ENCODE data around the gene RNF150.

Gene RNF150

GRCh38 chr4:140924761-140925392, 208.4 kb downstream of the RNF150 start:
- Histone ChIP-seq H3K4me1 (ENCODE audit: control insufficient read depth, insufficient read depth, low read length) (no peaks in the 10 kb centered on the region), H3K4me3 (ENCODE audit: low read depth, low read length) (no peak overlapping the region), H3K9me3 (ENCODE audit: control insufficient read depth, insufficient read depth, low read depth, low read length) (no peaks in the 10 kb centered on the region), H3K27ac (ENCODE audit: extremely low read depth, low read depth, low read length) (no peak overlapping the region), H3K36me3 (ENCODE audit: control insufficient read depth in 2 of 2, insufficient read depth in 1 of 2, low read length in 2 of 2) (no peaks in the 10 kb centered on the region)
- TF ChIP-seq TRIM28 (IDR thresholded peaks at IDR 0.05; ENCODE audit: borderline replicate concordance, low read length) (no peak), ZNF560 (tag by site-specific recombination; IDR thresholded peaks at IDR 0.05; ENCODE audit: borderline replicate concordance) (no peak), ZNF747 (tag by site-specific recombination; IDR thresholded peaks at IDR 0.05) (no peak), ZNF169 (tag by site-specific recombination; IDR thresholded peaks at IDR 0.05) (no peak), ZNF548 (tag by site-specific recombination; IDR thresholded peaks at IDR 0.05) (no peak), ZNF423 (tag by site-specific recombination; IDR thresholded peaks at IDR 0.05) (no peak)
- ChIA-PET CTCF (interaction anchor here (1.3 kb wide), 1 partner anchor 14 kb away, joined by 3 read pairs; no protein-coding TSS in a partner anchor), POLR2A (no interaction called here)

DNA sequence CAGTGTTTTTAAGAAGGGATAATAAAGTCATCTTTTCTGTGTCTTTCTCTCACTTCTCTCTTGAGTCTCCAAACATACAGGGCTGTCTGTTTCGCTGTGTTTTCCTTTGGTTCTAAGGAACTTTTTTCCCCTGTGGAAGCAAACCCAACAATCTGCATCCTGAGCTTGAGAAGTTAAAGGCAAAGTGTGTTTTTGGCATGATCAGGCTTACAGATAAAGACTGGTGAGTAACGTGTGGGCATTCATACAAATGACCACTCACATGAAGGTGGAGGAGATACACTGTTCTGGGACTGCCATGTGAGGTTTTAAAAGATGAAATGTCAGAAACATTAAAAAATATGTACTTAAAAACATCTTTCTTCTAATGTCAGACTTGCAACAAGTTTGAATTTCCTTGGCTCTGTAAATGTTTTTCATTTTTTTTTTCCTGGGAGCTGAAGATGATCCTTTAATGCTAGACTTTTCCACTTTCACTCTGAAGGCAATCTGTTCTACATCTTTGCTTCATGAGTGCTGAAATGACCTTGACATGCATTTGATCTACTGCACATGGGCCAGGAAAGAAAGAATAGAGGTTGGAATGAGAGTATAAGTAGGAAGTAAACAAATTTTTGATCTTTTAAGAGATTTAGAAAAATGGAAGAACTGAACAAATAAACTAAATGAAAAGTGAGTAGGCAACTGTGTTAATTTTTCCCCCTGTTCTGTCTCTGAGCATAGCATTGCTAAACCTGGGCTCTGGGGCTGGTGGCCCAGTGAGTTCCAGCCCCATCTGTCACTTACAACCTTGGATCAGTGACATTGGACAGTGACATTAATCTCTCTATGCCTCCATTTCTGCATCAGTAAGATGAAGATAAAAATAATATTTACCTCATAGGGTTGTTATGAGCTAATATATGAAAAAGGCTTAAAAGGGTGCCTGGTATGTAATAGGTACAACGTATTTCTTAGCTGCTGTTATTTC, 226.0 kb downstream of the RNF150 start:
- ChIA-PET POLR2A (no interaction called here), CTCF (no interaction called here)
- Histone ChIP-seq H3K4me3 (ENCODE audit: low read depth, low read length) (no peak overlapping the region), H3K9me3 (ENCODE audit: control insufficient read depth, insufficient read depth, low read depth, low read length) (no peaks in the 10 kb centered on the region), H3K36me3 (ENCODE audit: control insufficient read depth in 2 of 2, insufficient read depth in 1 of 2, low read length in 2 of 2) (peaks cover 0 to 6% of the 10 kb centered on the region in 2 experiments; a peak in 1 of 3 replicates), H3K4me1 (ENCODE audit: control insufficient read depth, insufficient read depth, low read length) (no peaks in the 10 kb centered on the region), H3K27ac (ENCODE audit: extremely low read depth, low read depth, low read length) (no peak overlapping the region)
- TF ChIP-seq PATZ1 (tag by site-specific recombination; IDR thresholded peaks at IDR 0.05) (no peak), ZNF133 (tag by site-specific recombination; IDR thresholded peaks at IDR 0.05) (no peak), ZNF621 (tag by site-specific recombination; IDR thresholded peaks at IDR 0.05) (no peak)
- TF ChIP-seq, protein P1, sequence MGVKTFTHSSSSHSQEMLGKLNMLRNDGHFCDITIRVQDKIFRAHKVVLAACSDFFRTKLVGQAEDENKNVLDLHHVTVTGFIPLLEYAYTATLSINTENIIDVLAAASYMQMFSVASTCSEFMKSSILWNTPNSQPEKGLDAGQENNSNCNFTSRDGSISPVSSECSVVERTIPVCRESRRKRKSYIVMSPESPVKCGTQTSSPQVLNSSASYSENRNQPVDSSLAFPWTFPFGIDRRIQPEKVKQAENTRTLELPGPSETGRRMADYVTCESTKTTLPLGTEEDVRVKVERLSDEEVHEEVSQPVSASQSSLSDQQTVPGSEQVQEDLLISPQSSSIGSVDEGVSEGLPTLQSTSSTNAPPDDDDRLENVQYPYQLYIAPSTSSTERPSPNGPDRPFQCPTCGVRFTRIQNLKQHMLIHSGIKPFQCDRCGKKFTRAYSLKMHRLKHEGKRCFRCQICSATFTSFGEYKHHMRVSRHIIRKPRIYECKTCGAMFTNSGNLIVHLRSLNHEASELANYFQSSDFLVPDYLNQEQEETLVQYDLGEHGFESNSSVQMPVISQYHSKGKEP (tag by site-specific recombination; IDR thresholded peaks at IDR 0.05): no peak

GRCh38 chr4:140904904-140905303, 228.4 kb downstream of the RNF150 start:
- Histone ChIP-seq H3K4me1 (ENCODE audit: control insufficient read depth, insufficient read depth, low read length) (no peaks in the 10 kb centered on the region), H3K4me3 (ENCODE audit: low read depth, low read length) (no peak overlapping the region), H3K9me3 (ENCODE audit: control insufficient read depth, insufficient read depth, low read depth, low read length) (no peaks in the 10 kb centered on the region), H3K36me3 (ENCODE audit: control insufficient read depth in 2 of 2, insufficient read depth in 1 of 2, low read length in 2 of 2) (no peaks in the 10 kb centered on the region), H3K27ac (ENCODE audit: extremely low read depth, low read depth, low read length) (no peak overlapping the region)
- ChIA-PET CTCF (no interaction called here), POLR2A (no interaction called here)
- no peak for TF ChIP-seq ZFHX2 (tag by site-specific recombination; conservative IDR thresholded peaks at IDR 0.05)
